ENCODE results near the gene ISL1.

The ISL1 gene

GRCh38 chr5:51383131-51384121 is at the start of gene ISL1:
TSS of gene ISL1 (plus strand) at chr5:51383448. CDS start at chr5:51383672, 224 bp downstream.
- DNase-seq (ENCODE audit: low read depth) = no peak

- no peak for DNase-seq (ENCODE audit: low read depth)
Measured at GRCh38 chr5:51336878-51337277, 46.4 kb upstream of the ISL1 start.

GRCh38 chr5:51345106-51345505 is 38.1 kb upstream of the ISL1 start:
- no peak for DNase-seq (ENCODE audit: low read depth)

DNA sequence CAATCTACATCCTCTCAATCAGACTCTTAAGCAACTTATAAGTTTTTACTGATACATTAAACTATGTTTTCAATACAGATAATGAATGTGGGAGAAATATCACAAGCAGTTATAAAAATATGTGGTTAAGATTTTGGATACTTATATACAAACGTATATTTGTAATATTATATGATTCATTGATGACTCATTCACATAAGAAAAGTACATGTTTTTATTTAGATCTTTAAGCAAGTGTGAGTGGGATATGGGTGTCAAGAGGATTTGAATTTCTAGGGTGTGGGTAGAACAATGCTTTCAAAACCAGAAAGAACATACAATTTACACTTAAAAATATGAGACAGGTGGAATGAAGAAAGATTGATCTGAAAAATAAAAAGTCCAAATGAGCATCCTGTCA is 36.1 kb upstream of the ISL1 start:
- DNase-seq (ENCODE audit: low read depth) = no peak

DNA sequence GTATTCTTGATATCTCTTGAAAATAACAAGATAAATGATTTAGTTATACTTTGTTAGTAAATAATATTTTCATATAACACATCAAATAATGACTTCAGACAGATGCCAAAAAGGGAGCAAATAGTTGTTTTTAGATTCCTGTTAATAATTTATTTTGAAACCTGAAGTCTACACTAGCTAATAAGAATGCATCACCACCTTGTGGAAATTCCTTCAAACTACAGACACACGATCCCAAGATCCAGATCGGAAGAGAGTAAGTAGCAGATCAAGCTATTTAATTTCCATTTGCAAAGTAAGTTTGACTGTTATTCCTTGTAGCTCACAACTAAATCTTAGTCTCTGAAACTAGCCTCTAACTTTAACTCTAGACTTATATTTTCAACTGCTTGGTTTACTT is 35.5 kb upstream of the ISL1 start:
- no peak for DNase-seq (ENCODE audit: low read depth)

DNA sequence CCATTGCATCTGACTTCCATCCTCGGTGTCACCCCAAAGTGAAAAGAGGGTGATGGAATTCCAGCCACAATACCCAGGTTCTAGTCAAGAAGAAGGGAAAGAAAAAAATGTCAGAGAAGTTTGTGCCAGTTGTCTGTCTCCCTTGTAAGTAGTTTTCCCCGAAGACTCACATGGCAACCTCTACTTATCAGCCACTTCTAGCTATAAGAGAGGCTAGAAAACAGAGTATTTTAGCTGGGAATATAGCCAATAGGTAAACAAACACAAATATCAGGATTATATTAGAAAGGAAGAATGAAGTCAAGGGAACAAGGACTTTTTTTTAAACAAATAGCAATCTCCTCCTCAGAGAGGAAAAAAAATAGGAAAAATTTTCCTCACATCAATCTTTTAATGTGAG is 12.2 kb upstream of the ISL1 start:
- no peak for DNase-seq (ENCODE audit: low read depth)

DNA sequence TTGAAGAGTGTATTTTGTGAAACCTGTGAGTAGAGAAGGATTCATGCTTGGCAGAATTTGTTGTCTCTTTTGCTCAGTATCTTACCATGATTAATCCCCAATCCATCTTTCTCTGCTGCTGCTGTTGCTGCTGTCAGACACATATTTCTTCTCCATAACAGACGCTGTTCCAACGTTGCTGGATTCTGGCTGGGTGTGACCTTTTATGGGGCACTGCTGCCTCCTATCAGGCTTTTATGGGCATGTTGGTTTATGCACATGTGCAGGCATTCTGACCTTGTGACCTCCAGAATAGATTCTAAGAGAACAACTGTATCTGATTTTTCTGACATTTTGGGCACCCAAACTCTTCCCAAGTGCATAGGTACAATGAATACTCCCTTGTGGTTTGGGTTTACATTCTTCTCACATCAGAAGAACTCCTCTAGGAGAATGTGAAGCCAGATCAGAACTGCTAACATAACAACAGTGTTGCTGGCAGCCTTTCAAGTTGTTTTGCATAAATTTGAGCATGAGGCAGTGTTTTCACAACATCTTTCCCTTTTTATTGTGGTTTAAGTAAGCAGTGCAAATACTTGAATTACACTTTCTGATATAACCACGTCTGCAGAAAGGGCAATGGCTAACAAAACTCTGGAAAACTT is 9.2 kb upstream of the ISL1 start:
- DNase-seq (ENCODE audit: low read depth) = no peak

DNA sequence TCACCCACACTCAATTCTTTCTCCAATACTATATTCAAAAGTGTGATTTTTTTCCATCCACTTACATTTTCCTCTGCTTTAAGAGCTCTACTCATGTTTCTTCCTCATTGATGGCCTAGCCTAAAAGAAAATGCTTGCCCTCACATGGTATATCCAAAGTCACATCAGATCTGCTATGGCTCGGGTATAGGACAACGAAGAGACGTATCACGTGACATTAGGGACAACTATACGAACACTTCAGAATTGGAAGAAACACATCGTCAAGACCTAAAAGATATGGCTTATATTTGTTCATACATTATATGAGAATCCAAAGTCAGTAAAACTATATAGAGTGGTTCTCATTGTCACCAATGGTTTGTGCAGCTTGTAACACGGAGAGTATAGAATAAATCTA is 8.2 kb upstream of the ISL1 start:
- DNase-seq (ENCODE audit: low read depth) = no peak

- DNase-seq (ENCODE audit: low read depth) = no peak
Measured at GRCh38 chr5:51376509-51376908, 6.7 kb upstream of the ISL1 start.

DNA sequence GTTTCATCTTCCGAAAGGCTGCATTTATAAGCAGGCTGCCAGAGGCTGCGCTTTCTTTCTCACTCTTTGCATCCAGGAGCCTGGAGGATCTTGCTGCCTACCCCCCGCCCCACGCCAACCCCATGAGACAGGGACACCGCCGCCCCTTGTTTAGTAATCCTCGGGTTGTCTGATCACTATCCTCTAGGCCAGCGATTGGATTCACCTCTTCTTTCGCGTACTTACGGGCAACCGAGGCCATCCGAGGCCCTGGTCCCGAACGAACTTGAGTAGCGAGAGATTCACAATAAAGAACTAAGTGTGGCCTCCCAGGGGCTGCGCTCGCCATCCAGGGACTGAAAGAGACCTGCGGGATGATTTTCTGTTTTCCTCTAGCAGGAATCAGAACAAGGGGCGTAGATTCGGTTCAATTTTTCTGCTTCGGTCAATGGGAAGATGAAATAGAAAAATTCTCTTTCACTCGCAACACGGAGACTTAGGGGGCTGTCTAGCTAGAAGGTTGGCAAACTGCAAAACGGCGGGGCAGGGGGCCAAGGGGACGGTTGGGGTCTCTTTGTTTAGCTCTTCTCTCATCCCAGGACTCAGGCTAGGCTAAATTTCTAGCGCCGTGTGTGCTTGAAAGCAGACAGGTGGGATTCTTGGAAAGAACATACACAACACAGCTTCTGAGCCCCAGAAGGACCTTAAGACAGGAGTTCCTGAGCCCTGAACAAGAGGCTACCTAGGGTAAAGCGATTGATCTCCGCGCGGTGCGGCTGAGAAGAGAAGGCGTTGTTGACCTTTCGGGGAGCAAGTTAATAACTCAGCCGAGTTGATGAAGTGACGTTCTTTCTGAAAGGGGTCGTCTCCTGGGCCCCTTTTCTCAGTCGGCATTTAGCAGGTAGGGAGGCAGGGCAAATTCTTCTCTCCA is 5.8 kb upstream of the ISL1 start:
- no peak for DNase-seq (ENCODE audit: low read depth)

DNA sequence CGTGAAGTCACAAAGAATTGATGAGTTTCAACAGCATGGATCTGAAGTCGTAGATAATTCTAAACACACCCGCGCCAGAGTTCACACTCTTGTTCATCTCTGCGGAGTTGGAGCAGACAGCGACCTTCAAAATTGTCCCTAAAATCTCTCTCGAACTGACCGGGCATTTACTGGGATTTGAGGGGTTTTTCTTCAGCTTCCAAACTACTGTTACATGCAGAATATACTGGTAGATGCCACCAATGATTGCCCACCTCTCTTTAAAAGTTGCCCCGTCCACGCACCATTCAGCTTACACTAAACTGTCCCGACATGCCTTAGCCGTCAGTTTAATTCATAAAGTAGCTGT is 5.2 kb upstream of the ISL1 start:
- no peak for DNase-seq (ENCODE audit: low read depth)

DNA sequence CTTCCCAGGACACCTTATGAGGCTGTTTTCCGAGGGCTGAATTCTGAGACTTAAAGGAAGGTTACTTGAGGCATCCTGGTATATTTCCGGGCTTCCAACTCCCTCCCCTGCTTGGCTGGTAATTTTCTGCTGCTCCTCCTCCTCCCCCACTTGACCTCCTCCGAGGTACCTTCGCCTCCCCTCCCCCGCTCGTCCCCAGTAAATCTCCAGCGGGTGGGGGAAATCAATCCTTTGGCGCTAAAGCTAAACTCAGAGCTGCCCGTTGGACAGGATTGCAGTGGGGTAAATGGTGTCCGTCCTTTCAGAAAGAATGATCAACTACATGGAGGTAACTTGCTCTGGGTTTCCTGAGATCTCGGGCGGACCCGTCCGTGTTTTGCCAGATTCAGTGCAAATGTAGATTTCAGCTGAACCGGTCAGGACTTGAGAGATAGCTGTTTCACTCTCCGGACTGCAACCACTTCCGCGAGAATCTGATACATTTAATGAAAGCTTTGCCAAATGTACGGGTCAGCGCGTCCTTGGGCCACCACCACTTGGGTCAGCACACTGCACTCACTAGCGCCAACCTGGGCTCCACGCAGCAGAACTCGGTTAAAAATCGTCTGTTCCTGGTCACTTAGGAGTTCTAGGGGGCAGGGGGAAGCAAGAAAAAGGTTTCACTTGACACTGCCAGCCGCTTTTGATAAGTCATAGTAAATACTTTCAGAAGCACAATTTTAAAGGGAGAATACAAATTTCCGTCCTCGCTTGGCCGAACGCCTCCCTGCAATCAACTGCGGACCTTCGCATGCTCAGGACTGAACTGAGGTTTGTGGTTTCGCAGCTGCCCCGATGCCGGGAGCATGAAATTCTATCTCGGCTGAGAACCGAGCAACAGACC is 4.6 kb upstream of the ISL1 start:
- no peak for DNase-seq (ENCODE audit: low read depth)

DNA sequence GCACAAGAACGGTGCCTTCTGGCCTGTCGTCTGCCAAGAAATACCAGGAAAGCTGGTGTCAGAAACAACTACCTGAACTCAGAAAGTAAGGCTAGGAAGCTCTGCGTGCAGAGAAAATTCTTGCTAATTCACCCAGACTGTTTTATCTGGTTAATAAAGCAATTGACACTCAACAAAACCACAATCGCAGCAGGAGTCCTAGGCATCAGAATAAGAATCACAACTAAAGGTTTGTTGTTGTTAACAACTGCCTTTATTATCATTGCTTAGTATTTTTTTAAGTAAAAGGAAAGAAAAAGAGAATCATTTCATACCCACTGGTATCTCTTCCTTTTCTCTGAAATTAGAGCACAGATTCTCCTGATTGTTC is 3.9 kb upstream of the ISL1 start:
- DNase-seq (ENCODE audit: low read depth) = no peak

- no peak for DNase-seq (ENCODE audit: low read depth)
Measured at GRCh38 chr5:51380603-51381207, 2.5 kb upstream of the ISL1 start.

- DNase-seq (ENCODE audit: low read depth) = no peak
Measured at GRCh38 chr5:51381761-51382474, 1.3 kb upstream of the ISL1 start.

DNA sequence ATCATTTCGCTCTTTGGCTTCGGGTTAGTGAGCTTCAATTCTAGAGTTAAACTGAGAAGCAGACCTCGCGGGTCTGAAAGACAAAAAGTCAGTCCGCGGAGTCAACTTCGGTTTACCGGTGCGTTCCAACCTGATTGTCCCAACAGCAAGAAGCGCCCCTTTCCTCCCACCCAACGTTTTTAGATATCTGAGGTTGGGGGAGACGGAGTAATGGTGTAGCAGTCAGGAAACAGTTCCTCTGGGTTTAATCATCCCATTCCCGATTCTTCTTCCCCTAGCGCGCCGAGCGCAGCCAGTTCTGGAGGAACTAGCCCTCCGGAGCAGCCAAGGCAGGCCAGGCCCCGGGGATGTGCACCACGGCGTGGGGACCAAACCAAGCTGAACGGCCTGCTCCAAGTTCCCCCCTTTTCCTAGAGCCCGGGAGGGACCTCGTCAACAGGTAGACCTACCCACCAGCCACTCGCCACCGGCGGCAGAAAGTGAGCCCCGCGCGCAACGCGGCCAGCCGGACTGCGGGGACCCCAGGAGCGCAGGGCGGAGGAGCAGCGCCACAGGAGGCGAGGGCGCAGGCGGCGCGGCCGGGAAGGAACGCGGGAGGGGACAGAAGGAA is 622 bp upstream of the ISL1 start:
- DNase-seq (ENCODE audit: low read depth) = no peak

GRCh38 chr5:51384281-51384840 is 1.1 kb downstream of the ISL1 start:
- DNase-seq (ENCODE audit: low read depth) = no peak

- DNase-seq (ENCODE audit: low read depth) = no peak
Measured at GRCh38 chr5:51385216-51385615, 2.0 kb downstream of the ISL1 start.
